HCT116 (cell line): ENCODE results near the gene SLC5A7. TPM values are rescaled to one million over a fixed set of nuclear protein-coding genes. Genes with fewer than 3 reads are reported as not detected.

Experiments
- total RNA-seq: library from RNA; stranded (reverse); gene quantifications from one replicate; pipeline ENCODE4 v1.2.1, GENCODE V29; 2021; ENCODE audit not compliant: unreplicated experiment

SLC5A7 gene
- total RNA-seq, 1 experiment from 2014 or later: not detected

Other genes with a start within 250 kb of the SLC5A7 start
- gene RGPD4, start 159.6 kb upstream of the SLC5A7 start, total RNA-seq: 0.07 TPM